Endodermal cell (in vitro differentiated cells): ENCODE measurements around the gene PLK4. TPM values are rescaled to one million over a fixed set of nuclear protein-coding genes. Genes with fewer than 3 reads are reported as not detected.

ENCODE experiments used
- DNase-seq: peaks from one replicate; pipeline ENCODE4 v3.0.0-alpha.2; 2017
- H3K27ac ChIP-seq: 2 replicates; pipeline ENCODE4 v1.5.1; 2013; ENCODE audit warnings: mild to moderate bottlenecking, low read depth, low read length, moderate library complexity
- H3K27me3 ChIP-seq: 2 replicates; pipeline ENCODE4 v1.6.1; 2013; ENCODE audit warnings: mild to moderate bottlenecking, low read length, moderate library complexity; ENCODE audit not compliant: insufficient read depth, control insufficient read depth, poor library complexity, severe bottlenecking
- H3K36me3 ChIP-seq: 2 replicates; pipeline ENCODE4 v1.7.0; 2013; ENCODE audit warnings: mild to moderate bottlenecking, low read length, moderate library complexity; ENCODE audit not compliant: control insufficient read depth, insufficient read depth
- H3K4me1 ChIP-seq: one replicate; pipeline ENCODE4 v1.7.0; 2013; ENCODE audit warnings: low read length; ENCODE audit not compliant: control insufficient read depth, insufficient read depth
- H3K4me3 ChIP-seq: 2 replicates; pipeline ENCODE4 v1.5.1; 2013; ENCODE audit warnings: mild to moderate bottlenecking, low read length, moderate library complexity
- H3K9ac ChIP-seq: 2 replicates; pipeline ENCODE4 v1.6.1; 2013; ENCODE audit warnings: mild to moderate bottlenecking, low read length, moderate library complexity; ENCODE audit not compliant: poor library complexity, severe bottlenecking; ENCODE audit errors: extremely low read depth
- H3K9me3 ChIP-seq: 2 replicates; pipeline ENCODE4 v1.6.1; 2013; ENCODE audit warnings: mild to moderate bottlenecking, low read length, moderate library complexity; ENCODE audit not compliant: control insufficient read depth
- H3K27ac Mint-ChIP-seq: 2 replicates; pipeline ENCODE4 v1.8.0; 2020; ENCODE audit warnings: mixed read lengths
- H3K27me3 Mint-ChIP-seq: 2 replicates; pipeline ENCODE4 v1.8.0; 2021; ENCODE audit warnings: mild to moderate bottlenecking, mixed read lengths; ENCODE audit not compliant: insufficient read depth
- H3K36me3 Mint-ChIP-seq: 2 replicates; pipeline ENCODE4 v1.8.0; 2020; ENCODE audit warnings: low read depth, mixed read lengths
- H3K4me1 Mint-ChIP-seq: 2 replicates; pipeline ENCODE4 v1.8.0; 2020; ENCODE audit warnings: mixed read lengths
- H3K4me3 Mint-ChIP-seq: 2 replicates; pipeline ENCODE4 v1.8.0; 2020; ENCODE audit warnings: mild to moderate bottlenecking, moderate library complexity, mixed read lengths
- H3K9me3 Mint-ChIP-seq: 2 replicates; pipeline ENCODE4 v1.8.0; 2020; ENCODE audit warnings: mild to moderate bottlenecking, mixed read lengths
- WGBS, 2 experiments: methylation state at CpG; one replicate each; pipeline versions ENCODE4 v1.1.5 to v1.1.7; 2013; ENCODE audit warnings: missing lambda C conversion rate in 2 of 2, mixed read lengths in 1 of 2; ENCODE audit not compliant: insufficient coverage in 1 of 2, insufficient read length in 1 of 2; 5-methylcytosine and 5-hydroxymethylcytosine counted together
- total RNA-seq, 2 donors: library from RNA; stranded (reverse); fragmentation: NEBNext Ultra II Directional in 1 of 2; extraction: Animal tissue kit (Norgen Biotek cat#: 25700) in 1 of 2; gene quantifications; 2 replicates in 1 of 2; 3 replicates in 1 of 2; pipeline ENCODE4 v1.2.1, GENCODE V29; 2021
- TF ChIP-seq, protein P1 (sequence below): fragments of 200-600 bp; sonication (generic); conservative IDR thresholded peaks from 2 replicates; pipeline ENCODE4 v1.5.0; 2021; ENCODE audit warnings: antibody characterized with exemption, mild to moderate bottlenecking

PLK4 gene
- total RNA-seq, 2 donors from 2014 or later = 28.7 to 31.3 TPM

DNA sequence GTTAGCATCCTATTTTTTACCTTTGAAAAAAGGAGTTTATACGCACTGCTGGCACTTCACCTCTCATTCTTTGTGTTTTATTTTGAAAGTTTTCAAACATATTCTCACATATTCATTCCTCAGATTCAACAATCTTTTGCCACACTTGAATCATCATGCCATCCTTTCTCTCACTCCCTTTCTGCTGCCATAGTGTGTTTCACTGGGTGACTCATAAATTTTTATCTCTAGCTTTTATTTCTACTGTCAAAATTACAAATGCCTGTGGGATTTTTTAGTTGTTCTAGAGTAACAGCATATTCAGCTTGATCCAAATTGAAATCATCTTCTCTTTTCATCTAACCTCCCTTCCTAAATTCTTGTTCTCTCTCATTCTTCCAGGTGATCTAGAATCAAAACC, 56.3 kb downstream of the PLK4 start:
- no peak for DNase-seq
- H3K9me3 Mint-ChIP-seq = no peaks in the 10 kb centered on the region
- Histone ChIP-seq H3K27ac (no peak overlapping the region), H3K9ac (no peak overlapping the region), H3K36me3 (peaks cover 64% of the 10 kb centered on the region), H3K27me3 (no peaks in the 10 kb centered on the region), H3K4me1 (no peaks in the 10 kb centered on the region), H3K9me3 (no peaks in the 10 kb centered on the region), H3K4me3 (no peak overlapping the region)
- TF ChIP-seq, protein P1, sequence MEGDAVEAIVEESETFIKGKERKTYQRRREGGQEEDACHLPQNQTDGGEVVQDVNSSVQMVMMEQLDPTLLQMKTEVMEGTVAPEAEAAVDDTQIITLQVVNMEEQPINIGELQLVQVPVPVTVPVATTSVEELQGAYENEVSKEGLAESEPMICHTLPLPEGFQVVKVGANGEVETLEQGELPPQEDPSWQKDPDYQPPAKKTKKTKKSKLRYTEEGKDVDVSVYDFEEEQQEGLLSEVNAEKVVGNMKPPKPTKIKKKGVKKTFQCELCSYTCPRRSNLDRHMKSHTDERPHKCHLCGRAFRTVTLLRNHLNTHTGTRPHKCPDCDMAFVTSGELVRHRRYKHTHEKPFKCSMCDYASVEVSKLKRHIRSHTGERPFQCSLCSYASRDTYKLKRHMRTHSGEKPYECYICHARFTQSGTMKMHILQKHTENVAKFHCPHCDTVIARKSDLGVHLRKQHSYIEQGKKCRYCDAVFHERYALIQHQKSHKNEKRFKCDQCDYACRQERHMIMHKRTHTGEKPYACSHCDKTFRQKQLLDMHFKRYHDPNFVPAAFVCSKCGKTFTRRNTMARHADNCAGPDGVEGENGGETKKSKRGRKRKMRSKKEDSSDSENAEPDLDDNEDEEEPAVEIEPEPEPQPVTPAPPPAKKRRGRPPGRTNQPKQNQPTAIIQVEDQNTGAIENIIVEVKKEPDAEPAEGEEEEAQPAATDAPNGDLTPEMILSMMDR = no peak
- H3K4me3 Mint-ChIP-seq = no peak overlapping the region
- peaks cover 12% of the 10 kb centered on the region for H3K36me3 Mint-ChIP-seq
- 93 to 100% methylated on average over 1 of the region's 1 CpG for WGBS, 2 experiments
- H3K27ac Mint-ChIP-seq = no peak overlapping the region
- no peaks in the 10 kb centered on the region for H3K4me1 Mint-ChIP-seq
- no peaks in the 10 kb centered on the region for H3K27me3 Mint-ChIP-seq

Other genes with a start within 250 kb of the PLK4 start
- gene INTU, start 247.9 kb upstream of the PLK4 start, total RNA-seq = 10 to 100 TPM; 20.5 to 31.3 TPM
- gene SLC25A31, start 150.5 kb upstream of the PLK4 start, total RNA-seq = not detected
- 1 to 10 TPM; 2.0 to 6.2 TPM for gene HSPA4L, start 98.6 kb upstream of the PLK4 start, total RNA-seq
- 10 to 100 TPM; 23.8 to 25.2 TPM for gene MFSD8, start 84.3 kb downstream of the PLK4 start, total RNA-seq
- gene ABHD18, start 84.5 kb downstream of the PLK4 start, total RNA-seq = 10 to 100 TPM; 17.1 to 18.5 TPM
- 10 to 100 TPM; 27.0 to 32.6 TPM for gene LARP1B, start 180.4 kb downstream of the PLK4 start, total RNA-seq